H1 (cell line): ENCODE measurements around the gene TRAF3IP3.

Source experiments
- EZH2 ChIP-seq: fragments of 200-600 bp; sonication (generic); IDR thresholded peaks from 2 replicates; pipeline ENCODE4 v1.7.1; 2012; ENCODE audit warnings: low read depth, mild to moderate bottlenecking, moderate library complexity, low read length, inconsistent platforms; ENCODE audit not compliant: severe bottlenecking
- POLR2A ChIP-seq, 2 experiments: IDR thresholded peaks; 1 replicate in 1 of 2; 2 replicates in 1 of 2; pipeline ENCODE4 v1.6.1; 2011; ENCODE audit warnings: low read depth in 2 of 2, low read length in 2 of 2, mild to moderate bottlenecking in 2 of 2; ENCODE audit errors: control extremely low read depth in 1 of 2
- RFX5 ChIP-seq: IDR thresholded peaks from 2 replicates; pipeline ENCODE4 v1.6.1; 2011; ENCODE audit warnings: low read depth, low read length, improper control_type of control experiment, borderline replicate concordance
- TF ChIP-seq, protein P1 (sequence below), 3 experiments: IDR thresholded peaks; 1 replicate in 2 of 3; 2 replicates in 1 of 3; pipeline versions ENCODE4 v1.5.1 to v1.6.1; 2011; ENCODE audit warnings: low read length in 3 of 3, mild to moderate bottlenecking in 3 of 3, inconsistent platforms in 2 of 3, low read depth in 1 of 3, moderate library complexity in 1 of 3; ENCODE audit not compliant: insufficient read depth in 1 of 3; ENCODE audit errors: control extremely low read depth in 1 of 3

- TF ChIP-seq, protein P1, sequence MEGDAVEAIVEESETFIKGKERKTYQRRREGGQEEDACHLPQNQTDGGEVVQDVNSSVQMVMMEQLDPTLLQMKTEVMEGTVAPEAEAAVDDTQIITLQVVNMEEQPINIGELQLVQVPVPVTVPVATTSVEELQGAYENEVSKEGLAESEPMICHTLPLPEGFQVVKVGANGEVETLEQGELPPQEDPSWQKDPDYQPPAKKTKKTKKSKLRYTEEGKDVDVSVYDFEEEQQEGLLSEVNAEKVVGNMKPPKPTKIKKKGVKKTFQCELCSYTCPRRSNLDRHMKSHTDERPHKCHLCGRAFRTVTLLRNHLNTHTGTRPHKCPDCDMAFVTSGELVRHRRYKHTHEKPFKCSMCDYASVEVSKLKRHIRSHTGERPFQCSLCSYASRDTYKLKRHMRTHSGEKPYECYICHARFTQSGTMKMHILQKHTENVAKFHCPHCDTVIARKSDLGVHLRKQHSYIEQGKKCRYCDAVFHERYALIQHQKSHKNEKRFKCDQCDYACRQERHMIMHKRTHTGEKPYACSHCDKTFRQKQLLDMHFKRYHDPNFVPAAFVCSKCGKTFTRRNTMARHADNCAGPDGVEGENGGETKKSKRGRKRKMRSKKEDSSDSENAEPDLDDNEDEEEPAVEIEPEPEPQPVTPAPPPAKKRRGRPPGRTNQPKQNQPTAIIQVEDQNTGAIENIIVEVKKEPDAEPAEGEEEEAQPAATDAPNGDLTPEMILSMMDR (IDR thresholded peaks at IDR 0.05; ENCODE audit: control extremely low read depth in 1 of 3, insufficient read depth in 1 of 3, low read depth in 1 of 3, low read length in 3 of 3), result no peak
- TF ChIP-seq RFX5 (no peak), POLR2A (IDR thresholded peaks at IDR 0.05; ENCODE audit: control extremely low read depth in 1 of 2, low read depth in 2 of 2, low read length in 2 of 2) (no peak), EZH2 (no peak)
These were observed 66.9 kb downstream of the TRAF3IP3 start for GRCh38 chr1:209822706-209823105.
